GM19463 (cell line): ENCODE measurements around the gene CALN1.
"Not testable (repeated sequence)": the region's sequence is repeated elsewhere in the genome, so short reads cannot be mapped to it uniquely, and the experiment has no call there.

ENCODE experiments used
- ATAC-seq: cut with Tn5 transposase; IDR thresholded peaks from one replicate; pipeline ENCODE4 v1.9.1; 2021; ENCODE audit warnings: mild to moderate bottlenecking, moderate library complexity; ENCODE audit not compliant: unreplicated experiment

CALN1 gene

DNA sequence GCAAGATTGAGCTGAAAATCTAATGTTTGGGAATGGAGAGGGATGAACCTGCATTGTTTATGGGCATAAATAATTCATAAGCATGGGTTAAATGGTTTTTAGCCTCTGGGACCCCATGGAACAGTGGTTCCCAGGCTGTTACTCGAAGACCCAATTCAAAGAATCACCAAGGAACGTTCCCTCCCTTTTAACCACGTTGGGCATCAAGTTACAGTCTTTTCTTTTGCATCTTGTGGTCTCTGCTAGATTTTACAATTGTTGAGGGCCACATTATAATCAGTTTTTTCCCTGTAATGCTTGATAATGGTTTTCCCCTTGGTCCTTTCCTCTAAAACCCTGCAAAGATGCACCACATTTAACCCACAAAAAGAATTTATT is 2.5 kb downstream of the CALN1 start:
- no peak for ATAC-seq

DNA sequence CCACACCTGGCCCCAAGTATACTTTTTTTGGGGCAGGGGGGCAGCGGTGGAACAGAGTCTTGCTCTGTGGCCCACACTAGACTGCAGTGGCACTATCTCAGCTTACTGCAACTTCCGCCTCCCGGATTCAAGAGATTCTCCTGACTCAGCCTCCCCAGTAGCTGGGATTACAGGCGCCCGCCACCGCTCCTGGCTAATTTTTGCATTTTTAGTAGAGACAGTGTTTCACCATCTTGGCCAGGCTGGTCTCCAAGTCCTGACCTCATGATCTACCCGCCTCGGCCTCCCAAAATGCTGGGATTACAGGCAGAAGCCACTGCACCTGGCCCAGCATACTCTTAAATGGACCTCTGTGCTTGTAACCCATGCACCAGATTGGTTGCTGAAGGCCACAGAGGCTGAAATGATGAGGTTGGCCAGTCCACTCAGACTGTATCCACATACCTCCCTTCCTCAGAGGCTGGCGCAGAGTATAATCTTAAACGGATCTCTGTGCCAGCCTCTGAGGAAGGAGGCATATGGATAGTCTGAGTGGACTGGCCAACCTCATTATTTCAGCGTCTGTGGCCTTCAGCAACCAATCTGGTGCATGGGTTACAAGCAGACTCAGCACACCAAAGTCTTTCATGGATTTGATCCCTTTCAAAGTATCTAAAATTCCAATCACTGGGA is 3.0 kb downstream of the CALN1 start:
- no peak for ATAC-seq

DNA sequence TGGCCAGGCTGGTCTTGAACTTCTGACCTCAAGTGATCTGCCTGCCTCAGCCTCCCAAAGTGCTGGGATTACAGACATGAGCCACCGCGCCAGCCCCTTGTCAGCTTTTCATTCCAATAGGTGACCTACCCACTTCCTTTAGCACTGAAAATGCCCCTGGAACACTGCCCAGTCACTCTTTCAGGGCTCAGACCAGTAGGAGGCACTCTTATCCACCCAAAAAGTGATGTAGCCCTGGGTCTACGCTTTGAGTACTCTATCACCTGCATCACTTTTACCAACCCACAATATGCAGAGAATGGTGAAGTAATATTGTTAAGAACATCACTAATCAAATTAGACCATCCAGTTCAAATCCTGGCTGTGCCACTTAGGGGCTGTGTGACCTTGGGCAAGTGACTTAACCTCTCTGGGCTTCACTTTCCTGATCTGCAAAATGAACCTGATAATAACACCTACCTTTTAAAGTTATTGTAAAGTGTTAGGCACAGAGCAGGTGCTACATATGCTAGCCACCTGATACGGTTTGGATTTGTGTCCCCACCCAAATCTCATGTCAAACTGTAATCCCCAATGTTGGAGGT is 5.2 kb downstream of the CALN1 start:
- ATAC-seq, result no peak

DNA sequence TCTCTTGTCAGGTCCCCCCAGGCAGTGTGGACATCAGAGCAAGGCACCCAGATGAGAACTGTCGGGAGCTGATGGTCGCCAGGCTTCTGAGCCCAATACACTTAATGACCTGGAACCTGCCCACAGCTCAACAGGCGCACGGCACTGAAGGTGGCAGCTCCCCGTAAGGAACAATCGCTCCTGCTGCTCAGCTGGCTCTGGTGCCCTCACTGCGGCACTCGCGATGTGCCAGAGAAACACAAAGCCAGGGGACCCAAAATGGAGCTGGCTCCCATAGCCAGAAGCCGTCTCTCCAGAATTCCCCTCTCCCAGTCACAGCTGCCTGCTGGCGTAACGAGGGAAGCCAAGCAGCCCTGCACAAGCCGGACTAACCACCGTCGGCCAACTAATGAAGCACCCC is 6.3 kb downstream of the CALN1 start:
- no peak for ATAC-seq

DNA sequence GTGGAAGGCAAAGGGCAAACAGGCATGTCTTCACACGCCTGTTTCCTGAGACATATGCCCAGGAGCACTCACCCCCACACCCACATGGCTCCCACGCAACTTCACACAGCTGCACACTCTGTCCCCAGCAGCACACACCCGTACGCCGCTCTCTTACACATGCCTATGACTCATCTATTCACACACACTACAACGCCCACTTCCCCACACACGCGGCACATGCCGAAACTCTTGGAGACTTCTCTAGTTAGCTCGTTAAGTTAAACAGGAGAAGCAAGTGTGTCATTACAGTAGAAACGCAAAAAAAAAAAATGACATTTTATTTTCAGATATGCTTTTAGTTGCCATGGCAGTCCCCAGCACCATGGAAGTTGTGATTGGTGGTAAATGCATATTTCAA is 6.7 kb downstream of the CALN1 start:
- ATAC-seq, result peak; percentile 42

DNA sequence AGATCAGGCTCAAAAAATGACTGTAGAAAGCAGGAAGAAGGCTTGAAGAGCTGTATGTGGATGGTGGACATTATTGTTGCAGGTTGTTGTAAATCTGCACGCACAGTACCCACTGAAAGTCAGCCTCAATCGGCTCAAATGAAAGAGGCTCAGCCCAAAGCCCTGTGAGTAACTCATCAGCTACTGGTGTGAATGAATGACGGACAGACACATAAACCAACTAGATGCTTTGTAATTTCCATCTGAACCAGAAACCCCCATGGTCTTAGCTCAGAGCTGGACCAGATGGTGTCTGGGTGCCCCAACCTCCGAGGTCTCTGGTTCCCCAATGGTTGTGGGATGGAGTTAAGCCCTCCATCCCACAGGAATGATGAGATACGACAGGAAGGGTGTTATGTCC is 7.4 kb downstream of the CALN1 start:
- ATAC-seq, result no peak

DNA sequence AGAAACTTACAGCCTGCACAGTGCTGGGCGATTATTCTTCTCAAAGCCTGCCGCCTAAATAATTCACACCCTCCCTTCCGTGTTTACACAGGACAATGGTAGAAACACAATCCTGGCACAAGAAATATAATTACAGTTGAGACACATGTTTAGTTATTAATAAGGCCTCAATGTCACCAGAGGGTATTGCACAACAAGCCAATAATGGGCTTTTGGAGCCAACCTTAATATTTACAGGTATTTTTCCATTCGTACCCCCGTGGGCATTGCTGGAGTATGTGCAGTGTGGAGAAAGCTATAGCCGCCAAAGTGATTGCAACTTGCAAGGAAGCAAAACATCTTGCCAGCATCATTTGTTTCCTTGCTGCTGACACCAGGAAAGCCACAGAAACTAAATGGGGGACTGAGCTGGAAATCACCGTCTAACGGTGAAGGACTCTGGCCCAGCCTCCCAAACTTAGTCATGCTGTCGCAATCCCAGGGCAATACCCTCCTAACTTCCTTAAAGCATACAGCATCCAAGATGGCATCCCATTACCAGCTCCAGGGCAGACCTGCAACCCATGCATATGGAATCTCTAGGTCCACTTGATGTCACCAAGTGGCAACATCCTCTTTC is 8.6 kb downstream of the CALN1 start:
- no peak for ATAC-seq

DNA sequence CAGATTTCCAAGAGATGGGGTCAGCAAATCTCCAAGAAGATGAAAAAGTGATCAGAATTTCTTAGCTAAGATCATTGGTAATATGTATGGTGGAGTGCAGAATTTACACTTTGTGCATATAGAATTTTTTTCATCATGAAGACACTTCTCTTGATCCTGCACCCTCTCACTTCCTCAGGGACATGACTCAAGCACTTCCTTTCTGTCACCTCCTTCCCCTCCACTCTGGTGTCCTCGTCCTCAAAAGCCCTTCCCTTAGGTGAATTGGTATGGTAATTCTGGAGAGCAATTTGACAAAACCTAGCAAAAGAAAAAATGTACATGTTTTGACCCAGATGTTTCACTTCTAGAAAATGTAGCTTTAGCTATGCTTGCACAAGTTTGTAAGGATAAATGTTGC is 18.1 kb downstream of the CALN1 start:
- ATAC-seq, result no peak

DNA sequence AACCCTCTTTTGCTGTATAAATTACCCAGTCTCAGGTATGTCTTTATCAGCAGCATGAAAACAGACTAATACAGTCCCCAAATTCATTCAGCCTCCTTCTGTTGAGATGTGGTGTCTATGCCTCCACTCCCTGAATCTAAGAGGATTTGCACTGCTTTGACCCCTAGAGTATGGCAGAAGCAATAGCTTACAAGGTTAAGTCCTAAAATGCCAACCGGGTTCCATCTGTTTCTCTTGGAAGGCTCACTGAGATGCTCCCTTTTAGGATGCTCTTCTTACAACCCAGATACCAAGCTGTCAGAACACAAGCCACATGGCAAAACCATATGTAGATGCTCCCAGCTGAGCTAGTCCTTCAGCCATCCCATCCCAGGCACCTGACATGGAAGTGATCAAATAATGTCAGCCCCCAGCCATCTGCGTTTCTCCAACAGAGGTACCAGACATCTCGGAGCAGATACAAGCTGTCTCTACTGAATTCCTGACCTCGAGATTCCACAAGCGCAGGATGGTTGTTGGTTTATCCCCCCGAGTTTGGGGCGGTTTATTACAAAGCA is 20.2 kb downstream of the CALN1 start:
- ATAC-seq, result no peak

DNA sequence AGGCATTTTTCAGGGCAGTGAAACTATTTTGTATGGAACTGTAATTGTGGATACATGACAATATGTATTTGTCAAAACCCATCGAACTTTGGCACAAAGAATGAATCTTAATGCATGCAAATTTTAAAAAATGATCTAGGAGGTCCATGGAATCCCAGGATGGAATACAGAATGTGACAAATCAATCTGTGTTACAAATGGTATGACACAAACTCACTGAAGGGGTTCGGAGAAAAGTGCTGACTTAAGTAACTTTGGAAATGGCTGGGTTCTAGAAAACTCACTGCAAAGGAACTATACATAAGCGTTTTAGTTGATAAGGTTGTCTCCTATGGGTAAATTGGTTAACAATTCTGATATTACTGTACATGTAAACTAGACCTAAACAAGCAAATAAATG is 26.0 kb downstream of the CALN1 start:
- no peak for ATAC-seq

DNA sequence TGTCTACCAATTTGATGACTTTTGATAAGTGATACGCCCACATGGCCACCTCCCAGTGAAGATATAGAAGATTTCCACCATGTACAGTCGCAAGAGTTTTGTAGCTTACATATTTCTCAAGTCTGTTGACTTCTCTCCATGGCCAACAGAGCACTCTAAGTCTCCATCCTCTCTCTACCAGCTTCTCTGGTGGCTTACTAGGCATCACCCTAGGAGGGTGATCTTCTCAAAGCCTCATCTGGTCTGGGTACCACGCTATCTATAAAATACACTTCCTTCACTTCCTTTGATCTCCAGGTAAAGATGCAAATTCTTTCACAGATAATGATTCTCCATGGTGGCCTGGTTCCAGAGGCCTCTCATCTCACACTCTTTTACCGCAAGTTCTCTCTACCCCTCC is 49.9 kb downstream of the CALN1 start:
- no peak for ATAC-seq

DNA sequence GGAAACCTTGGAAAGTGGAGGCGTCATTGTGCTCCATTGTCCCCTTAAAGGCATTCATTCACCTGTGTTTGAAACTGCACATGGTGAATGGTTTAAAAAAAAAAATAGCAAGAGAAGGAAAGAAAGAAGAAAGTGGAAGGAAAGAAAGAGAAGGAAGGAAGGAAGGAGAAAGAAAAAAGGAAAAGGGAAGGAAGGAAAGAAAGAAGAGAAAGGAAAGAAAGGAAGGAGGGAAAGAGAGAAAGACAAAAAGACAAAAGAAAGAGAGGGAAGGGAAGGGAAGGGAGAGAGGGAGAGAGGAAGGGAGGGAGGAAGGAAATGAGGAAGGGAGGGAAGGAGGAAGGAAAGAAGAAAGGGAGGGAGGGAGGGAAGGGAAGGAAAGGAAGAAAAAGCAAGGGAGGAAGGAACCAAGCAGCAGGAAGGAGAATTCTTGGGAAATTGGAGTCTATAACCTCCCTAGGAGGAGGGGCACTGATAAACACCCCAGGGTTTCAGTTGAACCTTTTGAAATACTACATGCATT is 66.9 kb downstream of the CALN1 start:
- no peak for ATAC-seq

DNA sequence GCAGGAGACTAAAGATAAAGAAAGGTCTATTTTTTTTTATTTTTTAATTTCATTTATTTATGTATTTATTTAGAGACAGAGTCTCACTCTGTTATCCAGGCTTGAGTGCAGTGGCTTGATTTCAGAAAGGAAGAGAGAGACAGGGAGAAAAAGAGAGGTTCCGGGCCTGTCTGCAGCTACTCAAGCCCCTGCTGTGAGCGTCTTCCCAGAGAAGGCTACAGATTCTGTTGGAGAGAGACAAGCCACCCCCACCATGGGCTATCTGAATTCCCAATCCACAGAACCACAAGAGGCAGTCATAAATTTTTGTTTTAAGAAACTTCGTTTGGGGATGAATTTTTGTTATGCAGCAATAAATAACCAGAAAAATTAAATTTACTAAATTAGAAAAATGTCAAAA is 68.1 kb downstream of the CALN1 start:
- no peak for ATAC-seq

DNA sequence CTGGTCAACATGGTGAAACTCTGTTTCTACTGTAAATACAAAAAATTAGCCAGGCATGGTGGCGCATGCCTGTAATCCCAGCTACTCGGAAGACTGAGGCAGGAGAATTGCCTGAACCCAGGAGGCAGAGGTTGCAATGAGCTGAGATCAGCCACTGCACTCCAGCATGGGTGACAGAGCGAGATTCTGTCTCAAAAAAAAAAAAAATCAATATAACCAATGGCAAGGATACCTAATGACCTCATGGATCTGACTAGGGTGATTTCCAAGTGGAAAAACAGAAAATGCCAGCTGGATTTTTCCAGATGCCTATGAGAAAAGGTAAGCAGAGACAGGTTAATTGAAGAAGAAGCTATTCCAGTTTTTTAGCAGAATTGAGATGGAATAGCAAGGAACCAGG is 68.8 kb downstream of the CALN1 start:
- ATAC-seq, result not testable (repeated sequence)

DNA sequence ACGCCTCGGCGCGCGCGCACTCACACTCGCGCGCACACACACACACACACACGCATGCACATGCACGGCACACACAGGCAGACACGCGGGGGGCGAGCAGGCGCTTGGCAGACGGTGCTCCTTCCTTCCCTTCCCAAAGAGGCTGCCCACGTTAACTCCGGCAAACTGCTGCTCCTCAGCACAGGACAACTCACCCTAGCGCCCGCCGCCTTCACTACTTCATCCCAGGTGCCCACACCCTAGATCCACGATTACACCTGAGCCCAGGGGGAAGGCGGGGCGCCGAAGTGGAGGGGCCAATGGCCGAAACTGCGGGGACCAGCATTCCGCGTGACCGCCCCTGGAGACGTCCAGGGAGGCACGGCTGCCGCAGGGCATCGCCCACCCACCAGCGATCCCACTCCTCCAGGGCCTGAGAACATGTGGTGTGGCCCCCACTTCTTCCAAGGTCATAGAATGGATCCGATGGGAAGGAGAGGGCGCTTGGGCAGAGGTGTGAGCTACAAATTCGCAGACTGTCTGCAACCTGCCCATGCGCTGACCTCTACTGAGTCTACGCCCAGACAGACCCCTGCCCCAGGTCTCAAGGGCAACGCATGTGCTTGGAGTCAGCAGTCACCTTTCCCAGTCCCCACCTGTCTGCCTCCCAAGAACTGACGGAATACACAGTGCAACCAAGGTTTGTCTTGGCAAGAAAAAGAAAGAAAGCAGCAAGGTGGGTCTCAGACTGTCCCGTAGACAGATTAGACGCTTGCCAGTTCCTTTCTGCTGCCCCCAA is 74.6 kb downstream of the CALN1 start:
- no peak for ATAC-seq

DNA sequence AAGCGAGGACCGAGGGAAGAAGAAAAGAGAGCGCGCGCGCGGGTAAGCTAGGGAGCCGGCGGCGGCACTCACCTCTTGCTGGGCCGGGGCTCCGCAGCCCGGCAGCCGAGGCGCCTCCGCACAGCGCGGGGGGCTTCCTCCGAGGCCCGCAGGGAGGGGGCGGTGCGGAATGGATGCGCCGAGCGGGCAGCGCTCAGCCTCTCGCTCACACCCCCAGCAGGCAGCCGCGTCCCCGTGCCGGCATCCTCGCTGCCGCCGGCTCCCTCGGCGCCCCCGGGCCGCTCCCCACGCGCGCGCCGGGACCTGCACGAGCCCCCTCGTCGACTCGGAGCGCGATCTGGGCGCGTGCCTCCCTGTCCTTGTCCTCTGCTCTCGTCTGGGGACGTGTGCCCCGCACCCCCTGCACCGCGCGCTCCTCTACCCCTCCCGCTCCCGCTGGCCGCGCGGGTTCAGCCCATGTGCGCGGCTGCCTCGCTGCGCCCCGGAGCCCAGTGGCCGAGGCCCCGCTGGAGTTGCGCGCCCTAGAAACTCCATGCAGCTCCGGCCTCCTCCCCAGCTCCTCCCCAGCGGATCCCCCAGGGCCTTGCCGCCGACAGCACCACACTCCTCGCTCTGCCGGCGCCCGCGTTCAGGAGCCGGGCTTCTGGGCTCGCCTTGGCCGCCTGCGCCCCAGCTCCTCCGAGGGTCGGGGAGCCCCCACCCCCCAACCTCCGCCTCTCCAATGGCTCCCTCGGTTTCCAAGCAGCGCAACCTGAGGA is 75.3 kb downstream of the CALN1 start:
- ATAC-seq, result no peak

DNA sequence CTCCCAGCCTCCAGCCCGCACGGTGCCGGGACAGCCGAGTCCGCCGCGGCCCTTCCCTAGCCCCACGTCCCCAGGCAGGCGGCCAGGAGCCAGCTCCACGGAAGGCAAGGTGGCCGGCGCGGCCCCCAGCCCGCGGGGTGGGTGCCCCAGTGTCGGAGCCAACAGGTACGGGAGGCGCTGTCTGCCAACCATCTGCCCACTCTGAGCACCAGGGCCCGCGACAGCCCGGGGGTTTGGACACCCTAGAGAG is 75.8 kb downstream of the CALN1 start:
- no peak for ATAC-seq

DNA sequence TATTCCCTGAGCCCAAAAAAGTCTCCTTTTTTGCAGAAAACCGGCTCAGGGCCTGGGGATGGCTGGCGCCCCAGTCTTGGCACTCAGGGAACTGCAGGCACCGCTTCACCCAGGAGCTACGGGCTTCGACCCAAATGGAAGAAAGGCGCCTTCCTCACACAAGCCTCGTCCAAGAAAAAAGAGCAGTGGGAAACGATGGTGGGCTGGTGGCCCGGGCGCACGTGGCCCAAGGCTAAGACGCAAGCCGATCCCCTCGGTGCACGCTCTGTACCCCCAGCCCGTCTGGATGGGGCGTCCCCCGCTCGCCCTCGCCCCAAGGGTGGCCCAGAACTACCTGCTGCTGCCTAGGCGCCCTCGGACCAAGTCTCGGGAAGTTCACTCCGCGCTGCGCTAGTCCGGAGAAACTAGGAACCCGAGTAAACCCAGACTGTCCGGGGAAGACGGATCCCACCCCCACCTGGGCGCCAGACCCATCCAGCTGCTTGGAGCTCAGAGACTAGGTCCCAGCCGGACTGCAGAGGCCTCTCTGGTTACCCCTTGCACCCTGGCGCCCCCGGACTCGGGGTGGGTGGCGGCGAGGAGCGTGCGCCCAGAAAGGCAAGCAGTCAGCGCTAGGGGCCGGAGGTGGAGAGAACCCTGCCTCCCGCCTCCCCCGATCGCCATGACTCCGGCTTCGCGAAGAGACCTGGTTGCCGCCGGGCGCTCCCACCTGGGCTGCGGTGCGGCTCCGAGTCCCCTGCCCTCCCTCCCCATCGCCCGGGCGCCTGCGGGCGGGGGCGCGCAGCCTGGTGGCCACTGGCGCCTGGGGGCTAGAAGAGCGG is 76.4 kb downstream of the CALN1 start:
- ATAC-seq, result no peak

DNA sequence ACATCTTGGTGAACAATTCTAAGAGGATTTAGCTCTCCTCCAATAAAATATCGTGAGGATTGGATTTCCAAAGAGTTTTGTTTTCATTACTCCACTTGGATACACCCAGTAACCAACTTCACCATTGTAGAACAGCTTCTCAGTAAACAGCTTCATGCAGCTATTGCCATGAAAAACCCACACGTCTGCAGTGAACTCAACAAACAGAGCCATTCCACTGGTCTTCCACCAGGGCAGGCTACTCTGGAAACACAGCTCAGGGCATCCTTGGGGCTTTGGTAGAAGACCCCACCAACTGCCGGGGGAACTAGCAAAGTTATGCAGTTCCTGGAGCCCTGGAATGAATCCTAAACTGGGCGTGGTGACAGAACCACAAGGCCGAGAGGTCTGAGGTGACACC is 77.4 kb downstream of the CALN1 start:
- no peak for ATAC-seq

DNA sequence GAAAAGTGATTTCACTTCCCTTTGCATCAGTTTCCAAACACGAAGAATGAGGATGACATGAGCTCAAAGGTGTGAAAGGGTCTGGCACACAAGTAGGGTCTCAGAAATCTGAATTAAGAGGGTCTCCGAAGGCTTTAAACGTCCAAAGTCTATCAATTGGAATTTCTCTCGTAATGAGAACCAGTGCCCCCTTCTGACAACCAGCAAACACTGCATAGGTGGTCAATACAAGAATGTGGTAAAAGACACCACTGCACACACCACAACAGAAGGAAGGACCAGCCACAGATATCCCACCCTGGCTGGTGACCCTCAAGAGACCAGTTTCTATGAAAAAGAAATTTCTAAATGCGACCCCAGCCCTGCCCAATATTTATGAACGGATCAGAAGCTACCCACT is 78.1 kb downstream of the CALN1 start:
- ATAC-seq, result no peak
